NCI-H345 treated with DMSO at 0.1 percent for 48 hours (cell line): ENCODE measurements around the gene SCUBE2.

Experiments used
- DNase-seq: peaks from one replicate; lab custom pipeline; 2025; ENCODE audit not compliant: unreplicated experiment; lab: John Stamatoyannopoulos, UW

SCUBE2 gene

DNA sequence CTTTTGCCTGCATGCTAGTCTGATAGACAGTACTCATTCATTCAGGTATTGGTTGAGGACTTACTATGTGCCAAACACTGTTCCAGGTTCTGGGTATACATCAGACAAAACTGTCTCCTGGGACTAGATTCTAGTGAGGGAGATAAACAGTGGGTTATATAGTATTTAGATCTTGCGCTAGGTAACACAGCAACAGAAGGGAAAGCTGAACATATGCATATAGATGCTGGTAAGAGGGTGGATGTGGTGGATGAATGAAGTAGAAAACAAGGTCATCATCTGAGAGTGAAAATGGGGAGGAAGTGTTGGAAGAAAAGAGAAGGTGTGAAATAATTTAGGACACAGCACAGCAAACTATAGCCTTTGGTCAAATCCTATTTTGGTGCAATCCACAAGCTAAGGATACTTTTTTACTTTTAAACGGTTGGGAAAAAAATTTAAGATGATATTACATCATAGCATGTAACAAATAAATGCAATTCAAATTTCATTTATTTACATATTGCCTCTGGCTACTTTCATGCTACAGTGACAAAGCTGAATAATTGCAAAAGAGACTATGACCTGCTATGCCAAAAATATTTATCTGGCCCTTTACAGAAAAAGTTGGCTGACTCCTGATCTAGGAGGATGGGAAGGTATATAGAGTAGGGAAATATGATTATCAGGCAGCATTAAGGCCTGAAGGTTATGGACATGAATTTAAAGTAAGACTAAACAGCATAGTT lies 120.0 kb downstream of the SCUBE2 start:
- DNase-seq: no peak
